ENCODE measurements around the gene NDUFV2.
"Not testable (repeated sequence)": the region's sequence is repeated elsewhere in the genome, so short reads cannot be mapped to it uniquely, and the experiment has no call there.

NDUFV2 gene

DNA sequence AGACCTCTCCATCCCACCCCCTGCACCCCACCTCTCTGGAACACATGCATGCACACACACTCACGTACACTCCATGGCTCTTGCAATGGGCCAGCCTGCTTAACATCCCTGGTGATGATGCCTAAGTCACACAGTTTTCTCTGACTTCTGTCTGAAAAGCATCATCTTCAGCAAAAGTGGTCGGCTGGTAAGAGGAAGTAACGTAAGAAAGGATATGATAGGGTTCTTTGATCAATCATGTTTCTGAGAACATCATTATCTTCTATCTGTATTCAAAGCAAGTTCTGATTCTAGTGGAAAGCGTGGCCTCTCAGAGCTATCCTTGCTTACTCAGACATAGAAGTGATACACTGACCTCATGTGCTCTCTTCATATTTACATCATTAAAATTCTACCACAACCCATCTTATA, 11.4 kb upstream of the NDUFV2 start:
- no peak for DNase-seq

DNA sequence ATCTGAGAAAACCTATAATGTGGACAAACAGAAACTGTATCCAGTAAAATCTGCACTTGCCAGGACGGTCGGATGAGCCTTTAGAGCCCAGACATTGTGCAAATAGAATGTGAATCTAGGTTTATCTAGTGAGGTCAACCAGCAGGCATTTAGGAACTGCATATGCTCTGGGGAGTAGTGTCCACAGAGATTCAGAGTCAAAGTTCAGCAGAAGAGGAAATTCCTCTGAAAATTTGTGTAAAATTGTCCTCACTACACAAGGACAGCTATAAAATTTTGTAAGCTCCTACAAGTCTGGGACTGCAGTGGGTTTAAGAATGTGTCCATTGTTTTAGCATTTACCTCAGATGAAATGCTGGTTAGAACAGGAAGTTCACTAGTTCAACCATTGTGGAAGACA, 9.8 kb upstream of the NDUFV2 start:
- peak; percentile 50 for DNase-seq

DNA sequence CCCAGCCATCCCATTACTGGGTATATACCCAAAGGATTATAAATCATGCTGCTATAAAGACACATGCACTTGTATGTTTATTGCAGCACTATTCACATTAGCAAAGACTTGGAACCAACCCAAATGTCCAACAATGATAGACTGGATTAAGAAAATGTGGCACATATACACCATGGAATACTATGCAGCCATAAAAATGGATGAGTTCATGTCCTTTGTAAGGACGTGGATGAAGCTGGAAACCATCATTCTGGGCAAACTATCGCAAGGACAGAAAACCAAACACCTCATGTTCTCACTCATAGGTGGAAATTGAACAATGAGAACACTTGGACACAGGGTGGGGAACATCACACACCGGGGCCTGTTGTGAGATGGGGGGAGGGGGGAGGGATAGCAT, 9.4 kb upstream of the NDUFV2 start:
- not testable (repeated sequence) for DNase-seq

DNA sequence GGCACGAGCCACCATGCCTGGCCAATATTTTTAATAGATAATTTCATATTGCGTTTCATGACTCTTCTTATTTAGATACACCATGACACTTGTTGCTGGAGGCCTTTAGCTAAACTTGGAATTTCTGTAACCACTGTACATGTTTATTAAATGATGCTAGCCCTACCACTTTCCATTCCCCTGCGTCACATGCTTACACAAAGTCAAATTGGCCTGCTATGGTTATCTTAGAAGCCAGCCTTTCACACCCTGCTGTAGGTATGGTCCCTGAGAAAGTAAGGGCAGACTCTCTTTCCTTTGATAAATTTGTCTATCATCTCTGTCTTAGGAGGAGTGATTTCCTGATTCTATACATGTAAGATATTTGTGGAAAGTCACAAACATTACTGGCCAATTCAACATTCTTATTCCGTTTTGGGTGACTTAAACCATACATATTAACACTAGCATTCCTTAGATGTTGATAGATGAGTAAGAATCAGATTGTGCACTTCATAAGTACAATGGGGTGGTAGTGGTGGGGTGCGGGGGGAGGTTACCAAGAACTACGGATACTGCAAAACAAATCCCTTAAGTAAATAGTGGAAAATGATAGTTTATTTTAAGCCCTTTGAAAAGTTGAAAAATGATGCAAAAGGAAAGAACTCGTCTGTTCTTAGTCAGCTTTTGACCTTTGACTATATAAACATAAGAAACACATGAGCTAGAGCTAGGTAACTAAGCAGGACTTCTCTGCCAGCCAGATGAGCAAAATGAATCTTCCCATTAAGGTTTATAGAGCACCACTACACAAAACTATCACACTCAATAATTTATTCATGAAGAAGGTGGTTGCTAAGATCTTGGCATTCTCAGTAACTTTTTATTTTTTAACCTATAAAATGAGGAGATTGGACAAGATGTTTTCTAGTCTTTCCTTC, 7.9 kb upstream of the NDUFV2 start:
- DNase-seq: peak; percentile 76

DNA sequence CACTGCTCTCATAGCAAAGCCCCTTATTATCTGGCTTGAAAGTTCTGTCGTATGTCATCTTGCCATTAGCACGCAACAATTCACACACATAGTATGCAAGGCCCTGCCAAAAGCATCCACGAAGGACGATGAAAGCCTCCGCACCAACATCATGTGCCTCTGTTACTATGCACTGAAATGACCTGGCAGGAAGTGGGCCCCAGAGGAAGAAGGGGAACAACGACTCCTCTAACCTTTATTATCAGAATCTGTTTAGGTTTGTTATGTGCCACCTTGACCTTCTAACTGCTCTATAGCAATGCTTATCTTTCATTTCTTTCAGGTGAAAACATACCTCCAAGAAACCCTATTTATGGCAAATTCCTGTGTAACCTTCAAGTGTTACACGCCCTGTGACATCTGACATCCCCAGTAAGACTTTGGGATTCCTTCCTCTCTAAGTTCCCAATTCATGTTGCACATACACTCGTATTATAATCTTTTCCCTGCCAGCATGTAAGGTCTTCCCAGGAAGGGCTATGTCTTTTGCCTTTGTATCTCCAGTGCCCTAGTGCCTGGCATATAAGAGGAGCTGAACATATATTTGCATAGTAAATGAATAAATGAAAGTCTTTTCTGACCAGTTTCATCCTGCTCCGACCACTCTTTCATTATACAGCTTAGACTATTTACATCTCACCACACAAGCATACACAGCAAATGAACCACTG, 7.0 kb upstream of the NDUFV2 start:
- DNase-seq: peak; percentile 35

DNA sequence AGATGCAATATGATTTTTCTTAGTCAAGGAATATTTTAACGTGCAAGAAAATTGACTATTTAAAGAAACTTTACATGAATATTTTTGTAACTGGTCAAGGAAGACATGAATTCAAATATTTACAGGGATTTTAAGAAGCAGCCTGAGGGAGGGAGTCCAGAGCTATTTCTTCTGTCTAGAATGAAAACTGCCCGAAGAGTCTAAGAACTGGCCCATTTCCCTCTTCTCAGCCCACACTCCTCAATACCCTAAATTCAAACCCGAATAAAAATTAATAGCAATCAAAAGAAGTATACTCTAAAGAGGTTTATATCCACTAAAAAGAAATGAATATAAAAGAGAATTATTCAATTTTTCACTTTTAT, 6.5 kb upstream of the NDUFV2 start:
- DNase-seq: no peak

DNA sequence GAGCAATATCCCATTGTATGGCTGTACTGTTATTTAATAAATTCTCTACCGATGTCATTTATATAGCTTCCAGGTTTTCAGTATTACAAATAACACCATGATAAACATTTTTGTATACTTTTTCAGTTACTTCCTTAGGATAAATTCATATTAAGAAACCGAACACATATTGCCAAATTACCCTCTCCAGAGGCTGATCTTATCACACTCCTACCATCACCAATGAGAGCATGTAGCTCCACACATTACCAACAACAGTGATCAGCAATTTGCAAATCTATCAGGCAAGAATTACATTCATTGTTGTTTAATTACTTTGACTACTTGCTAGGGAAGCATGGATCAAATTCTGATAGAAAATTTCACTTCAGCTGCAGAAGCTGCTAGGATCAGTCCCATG, 5.8 kb upstream of the NDUFV2 start:
- no peak for DNase-seq

DNA sequence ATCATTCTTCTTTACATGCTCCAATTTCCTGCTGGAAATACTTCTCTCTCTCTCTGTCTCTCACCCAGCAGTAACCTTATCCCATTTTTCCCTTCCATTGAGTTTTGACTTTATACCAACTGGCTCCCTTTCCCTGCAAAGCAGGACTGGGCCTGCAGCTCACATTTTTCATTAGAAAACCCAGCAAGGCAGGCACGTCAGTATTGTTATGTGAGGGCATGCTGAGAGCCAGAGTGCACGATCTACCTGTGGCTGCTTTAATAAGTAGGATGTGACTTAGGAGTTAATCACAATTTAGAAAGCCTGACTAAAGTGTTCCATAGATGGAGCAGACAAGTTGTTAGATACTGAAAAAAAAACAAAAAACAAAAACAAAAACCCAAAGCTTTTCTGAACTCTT, 5.2 kb upstream of the NDUFV2 start:
- no peak for DNase-seq

DNA sequence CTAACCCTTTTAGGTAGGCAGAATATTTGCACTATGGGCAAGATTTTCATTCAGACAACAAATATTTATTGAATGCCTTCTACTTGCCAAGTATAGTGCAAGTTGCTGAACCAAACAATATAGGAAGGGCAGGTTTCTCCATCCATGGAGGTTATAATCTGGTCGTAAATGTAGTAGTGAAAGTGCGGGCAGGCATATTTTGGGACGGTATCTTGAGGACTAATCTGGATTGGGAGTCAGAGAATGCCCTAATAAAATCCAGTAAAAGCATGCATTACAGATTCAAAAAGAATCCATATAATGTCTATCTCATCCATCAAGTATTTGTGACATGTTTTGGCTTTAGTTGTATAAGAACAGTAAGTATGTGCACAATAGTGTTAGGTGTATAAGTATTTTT, 1.7 kb upstream of the NDUFV2 start:
- no peak for DNase-seq

DNA sequence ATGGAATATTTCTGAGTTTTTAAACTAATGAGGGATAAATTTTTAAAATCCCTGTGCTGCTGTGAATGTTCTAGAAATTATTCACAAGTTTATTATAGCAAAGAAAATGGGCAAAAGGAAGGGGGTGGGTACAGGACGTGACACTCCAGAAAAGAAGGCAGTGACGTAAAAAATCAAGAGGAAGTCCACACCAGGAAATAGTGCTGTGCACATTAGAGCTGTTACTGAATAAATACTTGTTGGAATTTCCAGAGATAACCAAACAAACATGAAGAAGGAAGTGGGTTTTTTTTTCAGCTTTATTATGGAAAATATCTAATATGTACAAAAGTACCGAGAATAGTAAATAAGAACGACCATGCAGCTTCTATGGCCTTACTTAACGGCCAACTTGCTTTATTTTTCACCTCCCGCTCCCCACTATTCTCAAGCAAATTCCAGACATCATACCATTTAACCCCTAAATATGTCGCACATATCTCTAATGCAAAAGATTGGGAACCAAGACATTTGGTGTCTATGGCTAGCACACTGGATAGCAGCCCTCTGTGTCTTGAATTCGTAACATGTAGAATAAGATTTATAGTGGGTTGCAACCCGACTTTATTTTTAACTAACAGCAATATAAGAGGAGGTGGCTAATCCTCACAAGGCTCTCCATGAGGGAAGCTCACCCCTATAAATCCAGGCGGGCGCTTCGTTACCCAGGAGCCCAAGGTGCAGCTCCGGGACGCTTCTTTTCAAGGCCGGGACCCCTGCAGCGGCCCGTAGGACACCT, 580 bp upstream of the NDUFV2 start:
- DNase-seq: peak; percentile 96

DNA sequence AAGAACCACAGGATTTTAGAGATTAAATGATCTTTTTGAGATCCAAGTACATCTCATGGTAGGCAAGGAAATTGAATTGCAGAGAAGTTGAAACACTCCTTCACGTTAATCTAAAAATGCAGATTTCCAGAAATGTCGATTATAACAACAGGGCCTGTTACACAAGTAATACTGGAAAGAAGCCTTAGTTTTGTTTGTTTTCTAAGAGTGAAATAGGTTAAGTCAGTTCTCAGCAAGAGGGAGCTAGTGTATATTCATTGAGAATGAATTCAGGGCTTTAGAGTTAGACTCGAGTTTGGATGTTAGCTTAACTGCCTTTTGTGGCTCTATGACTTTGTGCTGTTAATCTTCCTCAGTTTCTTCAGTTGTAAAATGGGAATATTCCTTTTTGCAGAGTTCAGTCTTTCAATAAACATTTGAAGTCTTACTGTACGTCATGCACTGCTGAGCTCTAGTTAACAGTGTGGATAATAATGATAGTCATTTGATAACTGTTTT, 926 bp downstream of the NDUFV2 start:
- peak; percentile 49 for DNase-seq

DNA sequence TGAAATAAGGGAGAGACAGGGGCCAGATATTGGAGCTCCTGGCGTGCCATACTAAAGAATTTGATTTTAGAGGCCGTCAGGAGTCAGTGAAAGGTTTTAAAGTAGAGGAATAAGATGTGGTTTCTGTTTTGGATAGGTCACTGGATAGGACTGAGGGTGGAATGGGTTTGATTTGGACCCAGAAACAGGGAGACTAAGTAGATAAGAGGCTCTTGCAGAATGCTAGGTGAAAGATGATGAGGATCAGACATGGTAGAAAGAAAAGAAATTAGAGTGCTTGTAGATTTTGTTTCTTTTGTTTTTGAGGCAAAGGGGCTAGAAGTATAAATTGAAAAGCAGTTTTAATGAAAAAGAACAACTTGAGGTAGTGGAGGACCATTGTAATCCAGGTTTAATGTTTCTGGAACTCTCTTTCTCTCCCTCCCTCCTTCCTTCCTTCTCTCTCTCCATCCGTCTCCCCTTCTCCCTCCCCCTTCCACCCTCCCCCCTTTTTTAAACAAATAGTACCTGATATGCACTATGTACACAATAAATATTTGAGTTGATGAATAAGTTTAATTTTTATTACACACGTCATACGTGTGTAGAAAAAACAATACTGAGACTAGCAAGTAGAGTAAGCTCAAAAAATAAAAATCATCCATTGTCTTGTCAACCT, 1.9 kb downstream of the NDUFV2 start:
- DNase-seq: peak; percentile 83

DNA sequence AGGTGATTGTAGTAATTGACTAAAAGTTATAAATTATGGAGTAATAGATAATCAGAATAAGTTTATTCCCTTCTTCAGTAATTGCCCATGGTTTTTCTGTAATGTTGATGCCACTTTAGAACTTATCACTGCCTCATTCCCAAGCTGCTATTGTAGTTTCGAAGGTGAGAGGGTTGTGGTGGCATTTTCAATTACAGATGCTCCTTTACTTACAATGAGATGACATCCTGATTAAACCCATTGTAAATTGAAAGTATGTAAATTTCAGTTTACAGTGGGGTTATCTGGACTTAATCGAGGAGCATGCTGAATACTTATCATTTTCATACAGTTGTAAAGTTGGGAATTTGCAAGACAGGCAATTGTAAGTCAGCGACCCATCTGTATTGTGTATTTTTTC, 2.9 kb downstream of the NDUFV2 start:
- no peak for DNase-seq

DNA sequence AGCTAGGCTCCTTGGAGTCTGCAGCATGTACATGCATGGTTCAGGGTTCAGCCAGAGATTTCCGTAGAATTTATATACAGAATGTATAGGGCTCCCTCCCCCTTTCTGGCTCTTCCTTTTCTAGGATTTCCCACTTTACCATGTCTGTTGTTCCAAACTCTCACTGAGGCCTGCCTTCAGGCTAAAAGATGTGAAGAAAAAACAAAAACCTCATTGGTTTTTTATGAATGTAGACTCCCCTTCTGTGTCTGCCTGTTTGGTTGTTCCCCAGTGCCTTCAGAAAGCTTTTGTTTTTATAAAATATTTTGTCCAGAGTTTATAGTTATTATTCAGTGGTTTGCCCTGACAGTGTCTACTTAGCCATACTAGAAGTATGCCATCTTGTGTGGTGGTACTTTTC, 3.6 kb downstream of the NDUFV2 start:
- DNase-seq: no peak

DNA sequence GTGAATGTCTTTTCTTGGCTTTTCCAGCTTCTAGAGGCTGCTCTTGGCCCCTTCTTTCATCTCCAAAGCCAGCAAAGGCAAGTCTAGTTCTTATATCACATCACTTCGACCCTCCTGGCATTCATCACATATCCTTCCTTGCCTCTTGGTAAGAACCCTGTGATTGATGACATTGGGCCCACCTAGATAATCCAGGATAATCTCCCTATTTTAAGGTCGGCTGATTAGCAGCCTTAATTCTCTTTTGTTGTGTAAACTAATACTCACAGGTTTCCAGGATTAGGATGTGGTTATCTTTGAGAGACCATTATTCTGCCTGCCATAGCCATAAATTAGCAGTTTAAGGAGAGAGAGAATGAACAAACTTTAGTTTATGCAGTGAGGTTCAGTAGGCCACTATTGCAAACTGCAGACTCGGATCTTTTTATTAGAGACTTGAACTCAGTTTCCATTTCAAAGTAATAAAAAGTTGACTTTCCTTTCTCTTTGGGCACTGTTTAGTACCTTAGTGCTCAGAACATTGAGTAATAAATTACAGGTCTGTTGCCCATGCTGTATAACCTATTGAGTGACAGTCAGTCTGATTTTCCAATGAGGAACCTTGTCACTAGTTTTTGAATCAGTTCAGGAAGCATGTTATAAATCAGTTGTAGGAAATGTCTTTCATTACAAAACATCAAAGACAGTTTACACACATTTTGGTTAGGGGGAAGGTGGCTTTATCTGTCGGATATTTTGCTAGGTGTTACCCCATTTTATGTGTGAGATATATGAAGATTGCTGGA, 4.5 kb downstream of the NDUFV2 start:
- no peak for DNase-seq

DNA sequence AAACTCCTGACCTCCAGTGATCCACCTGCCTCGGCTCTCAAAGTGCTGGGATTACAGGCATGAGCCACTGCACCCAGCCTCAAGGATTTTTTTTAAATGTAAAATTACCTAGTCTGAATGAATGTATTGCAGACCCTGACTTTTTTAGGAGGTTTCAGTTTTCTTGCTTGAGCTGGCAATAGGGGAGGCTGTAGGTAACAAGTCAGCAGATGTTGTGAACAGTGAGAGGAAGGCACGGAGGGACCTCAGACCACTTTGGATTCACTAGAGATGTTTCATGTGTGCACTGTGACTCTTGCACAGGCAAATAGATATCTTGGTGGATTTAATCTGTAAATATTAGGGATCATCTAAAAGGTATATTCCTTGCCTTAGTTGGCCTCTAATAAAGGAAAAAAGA, 6.4 kb downstream of the NDUFV2 start:
- DNase-seq: no peak

DNA sequence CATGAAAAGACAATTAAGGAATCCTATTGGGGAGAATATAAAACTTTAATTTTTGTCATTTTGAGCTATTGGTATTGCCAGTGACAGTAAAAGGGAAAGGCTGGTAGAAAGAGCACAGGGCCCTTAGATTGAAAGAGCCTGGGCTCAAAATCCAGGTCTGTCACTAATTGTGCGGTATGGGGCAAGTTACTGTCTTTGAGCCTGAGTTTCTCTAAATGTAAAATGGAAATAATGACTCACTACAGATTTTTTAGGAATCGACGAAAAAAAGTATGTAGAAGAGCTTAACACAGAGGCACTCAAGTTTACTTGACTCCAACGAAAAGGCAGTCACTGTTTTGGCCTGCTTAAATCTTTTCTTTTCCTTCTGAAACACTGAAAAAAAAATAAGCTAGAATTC, 7.0 kb downstream of the NDUFV2 start:
- DNase-seq: no peak

DNA sequence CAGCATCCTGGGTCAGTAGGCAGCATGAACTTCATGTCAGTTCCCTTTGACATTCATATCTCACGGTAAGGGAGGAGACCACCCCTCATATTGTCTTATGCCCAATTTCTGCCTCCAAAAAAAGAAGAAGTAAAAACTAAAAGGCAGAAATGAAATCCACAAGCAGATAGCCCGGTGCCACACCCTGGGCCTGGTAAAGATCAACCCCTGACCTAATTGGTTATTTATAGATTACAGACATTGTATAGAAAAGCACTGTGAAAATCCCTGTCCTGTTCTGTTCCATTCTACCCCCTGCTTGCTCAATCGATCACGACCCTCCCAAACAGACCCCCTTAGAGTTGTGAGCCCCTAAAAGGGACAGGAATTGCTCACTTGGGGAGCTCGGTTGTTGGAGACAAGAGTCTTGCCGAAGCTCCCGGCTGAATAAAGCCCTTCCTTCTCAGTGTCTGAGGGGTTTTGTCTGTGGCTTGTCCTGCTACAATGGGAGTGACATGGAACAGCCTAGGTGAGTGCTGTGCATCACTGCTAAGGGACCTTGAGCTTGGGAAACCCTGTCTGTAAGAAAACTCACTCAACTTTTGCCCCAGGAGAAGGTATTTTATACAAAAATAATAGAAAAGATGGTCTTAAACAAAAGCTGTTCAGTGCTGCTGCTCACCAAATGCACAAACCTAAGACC, 11.1 kb downstream of the NDUFV2 start:
- no peak for DNase-seq

DNA sequence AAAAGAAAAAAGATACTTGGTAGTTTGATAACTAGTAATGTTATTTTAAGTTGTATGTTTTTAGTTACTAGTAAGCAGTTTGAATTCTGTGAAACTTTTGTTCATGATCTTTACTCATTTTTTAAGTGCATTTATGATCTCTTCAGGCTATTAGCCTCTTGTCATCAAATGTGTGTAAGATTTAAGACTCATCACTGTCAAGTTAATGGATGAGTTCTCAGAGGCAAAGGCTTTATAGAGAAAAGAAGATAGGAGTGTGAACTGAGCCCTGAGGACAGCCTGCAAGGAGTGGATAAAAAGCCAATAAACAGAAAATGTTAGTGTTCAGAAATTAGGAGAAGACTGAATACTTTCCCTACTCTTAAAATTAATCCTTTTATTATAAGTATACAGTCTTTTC, 13.5 kb downstream of the NDUFV2 start:
- DNase-seq: no peak

DNA sequence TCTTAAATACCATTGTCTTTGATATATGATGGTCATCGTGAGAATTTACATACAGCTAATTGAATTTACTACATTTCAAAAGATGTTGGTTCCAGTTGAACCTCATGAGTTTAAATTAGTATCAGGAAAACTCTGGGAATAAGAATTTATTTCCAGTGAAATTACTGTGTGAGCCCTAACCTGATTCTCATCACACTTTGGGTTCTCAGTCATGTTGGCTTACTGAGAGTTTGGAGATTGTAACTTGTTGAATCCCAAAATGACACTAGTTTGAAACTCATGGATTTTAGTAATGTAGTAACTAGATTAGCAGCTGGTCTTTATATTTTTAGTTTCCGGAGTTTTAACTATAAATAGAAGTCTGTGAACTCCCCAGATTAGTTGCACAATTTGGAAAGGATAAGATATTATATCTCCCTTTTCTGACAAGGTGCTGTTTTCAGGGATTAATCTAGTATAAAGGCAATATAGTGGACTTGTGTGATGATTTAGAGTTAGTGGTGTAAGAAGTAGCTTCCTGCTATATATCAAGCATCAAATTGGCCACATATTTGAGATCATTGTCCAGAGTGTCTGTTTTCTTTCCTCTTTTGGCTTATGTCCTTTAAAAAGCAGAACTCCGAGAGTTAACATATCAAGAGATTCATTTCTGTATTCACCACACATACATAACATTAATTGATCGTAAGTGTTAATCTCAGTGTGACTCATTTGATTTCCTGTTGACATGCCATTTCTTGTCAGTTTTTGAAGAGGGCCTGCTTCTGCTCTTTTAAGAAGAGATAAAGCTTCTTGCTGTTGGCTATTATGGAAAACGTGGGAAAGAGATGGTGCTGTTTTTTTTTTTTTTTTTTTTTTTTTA, 15.7 kb downstream of the NDUFV2 start:
- DNase-seq: no peak
